SK-N-SH (cell line): ENCODE measurements around the gene ZNF81. TPM values are rescaled to one million over a fixed set of nuclear protein-coding genes. Genes with fewer than 3 reads are reported as not detected.

Experiments
- CTCF ChIA-PET: fragments of 300-600, 350-600 bp; formaldehyde crosslinking; extraction: SDS; loops from one replicate; lab custom pipeline; 2021; lab: Yijun Ruan, JAX
- POLR2A ChIA-PET: fragments of 350-600 bp; sonication (Branson Sonifier 250); formaldehyde crosslinking; extraction: SDS; loops from one replicate; lab custom pipeline; 2020; ENCODE audit warnings: antibody characterized with exemption, inconsistent platforms; lab: Yijun Ruan, JAX
- DNase-seq: peaks from one replicate; pipeline ENCODE4 v3.0.0; 2012
- H2AFZ ChIP-seq: fragments of 200-600 bp; sonication (generic); 2 replicates; pipeline ENCODE4 v1.8.1; 2016; ENCODE audit warnings: antibody characterized with exemption, mild to moderate bottlenecking, low read depth
- H3F3A ChIP-seq: fragments of 200-600 bp; sonication (generic); replicated peaks from 2 replicates; pipeline ENCODE3; 2016; ENCODE audit warnings: antibody characterized with exemption, mild to moderate bottlenecking; ENCODE audit not compliant: insufficient read depth
- H3K27ac ChIP-seq, 2 experiments: fragments of 200-500 bp in 1 of 2; fragments of 200-600 bp in 1 of 2; sonication (Bioruptor generic) in 1 of 2; sonication (generic), shearing (Covaris generic) in 1 of 2; 2 replicates each; pipeline versions ENCODE4 v1.5.1 to v1.6.1; 2014 to 2016; ENCODE audit warnings: low read depth in 2 of 2, inconsistent platforms in 1 of 2, low read length in 1 of 2, mild to moderate bottlenecking in 1 of 2, mixed read lengths in 1 of 2
- H3K27me3 ChIP-seq: fragments of 200-600 bp; sonication (generic), shearing (Covaris generic); 2 replicates; pipeline ENCODE4 v1.6.1; 2016; ENCODE audit warnings: mixed run types; ENCODE audit not compliant: insufficient read depth
- H3K36me3 ChIP-seq, 2 experiments: fragments of 200-500 bp in 1 of 2; fragments of 200-600 bp in 1 of 2; sonication (Bioruptor generic) in 1 of 2; sonication (generic) in 1 of 2; replicated peaks in 1 of 2; 2 replicates each; pipeline versions ENCODE3 to v1.5.1; 2014 to 2016; ENCODE audit warnings: low read length in 1 of 2, mild to moderate bottlenecking in 1 of 2; ENCODE audit not compliant: insufficient read depth in 2 of 2, control insufficient read depth in 1 of 2
- H3K4me1 ChIP-seq, 2 experiments: fragments of 200-500 bp in 1 of 2; fragments of 200-600 bp in 1 of 2; sonication (Bioruptor generic) in 1 of 2; sonication (generic), shearing (Covaris generic) in 1 of 2; 2 replicates each; pipeline versions ENCODE4 v1.5.1 to v1.6.1; 2014 to 2016; ENCODE audit warnings: low read depth in 1 of 2, low read length in 1 of 2, mixed run types in 1 of 2; ENCODE audit not compliant: insufficient read depth in 2 of 2, control insufficient read depth in 1 of 2
- H3K4me2 ChIP-seq: fragments of 200-600 bp; sonication (generic), shearing (Covaris generic); 2 replicates; pipeline ENCODE4 v1.6.1; 2017; ENCODE audit warnings: mixed run types
- H3K4me3 ChIP-seq, 2 experiments: fragments of 200-500 bp in 1 of 2; fragments of 200-600 bp in 1 of 2; sonication (Bioruptor generic) in 1 of 2; sonication (generic), shearing (Covaris generic) in 1 of 2; 2 replicates each; pipeline versions ENCODE4 v1.5.1 to v1.8.1; 2014 to 2016; ENCODE audit warnings: low read depth in 2 of 2, inconsistent platforms in 1 of 2, low read length in 1 of 2, mild to moderate bottlenecking in 1 of 2, mixed read lengths in 1 of 2, moderate library complexity in 1 of 2
- H3K79me2 ChIP-seq: fragments of 200-600 bp; sonication (generic); 2 replicates; pipeline ENCODE4 v1.8.1; 2017; ENCODE audit warnings: mild to moderate bottlenecking; ENCODE audit not compliant: insufficient read depth
- H3K9ac ChIP-seq: fragments of 200-600 bp; sonication (generic); 2 replicates; pipeline ENCODE4 v1.6.1; 2017; ENCODE audit warnings: mixed run types
- H3K9me2 ChIP-seq: fragments of 200-600 bp; sonication (generic); 2 replicates; pipeline ENCODE4 v1.6.1; 2017; ENCODE audit warnings: mixed run types
- H3K9me3 ChIP-seq: fragments of 200-600 bp; sonication (generic); 2 replicates; pipeline ENCODE4 v1.6.1; 2017; ENCODE audit warnings: mixed run types, mild to moderate bottlenecking, moderate library complexity
- H4K20me1 ChIP-seq: fragments of 200-600 bp; sonication (generic); 2 replicates; pipeline ENCODE4 v1.6.1; 2017; ENCODE audit warnings: mild to moderate bottlenecking, mixed run types; ENCODE audit not compliant: insufficient read depth
- CHD2 ChIP-seq: fragments of 150-350 bp; IDR thresholded peaks from 2 replicates; pipeline ENCODE4 v1.6.1; 2018; ENCODE audit warnings: low read length; ENCODE audit not compliant: partially characterized antibody
- FOSL2 ChIP-seq: IDR thresholded peaks from 2 replicates; pipeline ENCODE4 v1.4.0; 2012; ENCODE audit warnings: low read depth, mild to moderate bottlenecking, moderate library complexity, borderline replicate concordance
- GABPA ChIP-seq: IDR thresholded peaks from 2 replicates; pipeline ENCODE4 v1.4.0; 2012; ENCODE audit warnings: low read depth, mild to moderate bottlenecking
- RAD21 ChIP-seq: IDR thresholded peaks from 2 replicates; pipeline ENCODE4 v1.6.1; 2012; ENCODE audit warnings: mild to moderate bottlenecking, low read length
- REST ChIP-seq: IDR thresholded peaks from 2 replicates; pipeline ENCODE4 v1.6.1; 2012; ENCODE audit warnings: mild to moderate bottlenecking, low read depth, low read length, moderate library complexity
- RXRA ChIP-seq: IDR thresholded peaks from 2 replicates; pipeline ENCODE4 v1.4.0; 2012; ENCODE audit warnings: low read depth, mild to moderate bottlenecking, borderline replicate concordance
- USF1 ChIP-seq: IDR thresholded peaks from 2 replicates; pipeline ENCODE4 v1.4.0; 2012; ENCODE audit warnings: low read depth, borderline replicate concordance
- YY1 ChIP-seq: IDR thresholded peaks from 2 replicates; pipeline ENCODE4 v1.4.0; 2012; ENCODE audit warnings: low read depth, mild to moderate bottlenecking
- WGBS: methylation state at CpG from one replicate; pipeline ENCODE4 v1.1.6; 2017; ENCODE audit warnings: low lambda C conversion rate; 5-methylcytosine and 5-hydroxymethylcytosine counted together
- polyA plus RNA-seq, 3 experiments: library from polyadenylated mRNA; depleted of rRNA; stranded (reverse); fragments of >200 nt; gene quantifications; 2 replicates each; pipeline ENCODE4 v1.2.3, GENCODE V29; 2012
- TF ChIP-seq, protein P1 (sequence below): fragments of 150-350 bp; IDR thresholded peaks from 2 replicates; pipeline ENCODE4 v1.6.1; 2017; ENCODE audit warnings: antibody characterized with exemption, low read length, low read depth, borderline replicate concordance
- TF ChIP-seq, protein P2 (sequence below): fragments of 150-350 bp; IDR thresholded peaks from 2 replicates; pipeline ENCODE4 v1.6.1; 2016; ENCODE audit warnings: mild to moderate bottlenecking, low read depth, low read length

Gene ZNF81
- polyA plus RNA-seq, 1 of the 3 experiments (the other 2 are of a cell fraction): 3.5 TPM

DNA sequence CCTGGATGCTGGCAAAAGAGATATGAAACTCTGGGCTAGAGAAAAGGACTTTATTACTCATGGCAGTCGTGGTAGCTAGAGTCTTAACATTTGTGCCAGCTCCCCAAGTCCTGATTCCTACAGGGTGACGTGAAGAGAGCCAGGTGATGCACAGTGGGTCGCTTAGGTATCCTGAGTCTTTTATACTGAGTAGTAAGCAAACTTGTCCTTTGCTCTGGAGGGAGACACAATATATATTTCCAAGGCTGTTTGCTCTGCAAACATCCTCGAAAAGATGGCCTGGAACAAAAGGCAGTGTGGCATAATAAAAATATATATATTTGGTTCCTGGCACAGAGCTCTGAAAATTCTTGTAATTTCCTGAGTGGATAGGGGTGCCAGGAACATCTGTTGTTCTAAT is 23.0 kb downstream of the ZNF81 start:
- no peaks in the 10 kb centered on the region for H3K9me2 ChIP-seq
- H3K9ac ChIP-seq: no peak overlapping the region
- no peaks in the 10 kb centered on the region for H4K20me1 ChIP-seq
- CTCF ChIA-PET: no interaction called here
- peaks cover 6 to 21% of the 10 kb centered on the region in 2 experiments for H3K36me3 ChIP-seq
- no peak for TF ChIP-seq FOSL2
- TF ChIP-seq REST: no peak
- TF ChIP-seq, all 33 proteins: peak for 0
- no peaks in the 10 kb centered on the region for H3F3A ChIP-seq
- 75% methylated on average over 4 of the region's 4 CpGs for WGBS
- no peaks in the 10 kb centered on the region for H3K27me3 ChIP-seq
- no peaks in the 10 kb centered on the region for H3K4me1 ChIP-seq
- POLR2A ChIA-PET: no interaction called here
- H3K79me2 ChIP-seq: no peaks in the 10 kb centered on the region
- H3K4me2 ChIP-seq: no peak overlapping the region
- H3K27ac ChIP-seq: no peak overlapping the region
- no peak overlapping the region for H3K4me3 ChIP-seq
- no peaks in the 10 kb centered on the region for H3K9me3 ChIP-seq
- DNase-seq: no peak
- H2AFZ ChIP-seq: no peak overlapping the region

- ChIA-PET CTCF (interaction anchor here (1.4 kb wide), 1 partner anchor 164 kb away, joined by 4 read pairs; no protein-coding TSS in a partner anchor), POLR2A (no interaction called here)
- 94% methylated on average over 2 of the region's 2 CpGs for WGBS
- Histone ChIP-seq H3K9me3 (no peaks in the 10 kb centered on the region), H4K20me1 (no peaks in the 10 kb centered on the region), H3K9ac (no peak overlapping the region), H3K4me2 (no peak overlapping the region), H3K79me2 (no peaks in the 10 kb centered on the region), H2AFZ (no peak overlapping the region), H3K36me3 (peaks cover 6 to 16% of the 10 kb centered on the region in 2 experiments), H3K9me2 (no peaks in the 10 kb centered on the region), H3K27me3 (no peaks in the 10 kb centered on the region), H3K4me1 (no peaks in the 10 kb centered on the region), H3F3A (no peaks in the 10 kb centered on the region), H3K4me3 (no peak overlapping the region), H3K27ac (no peak overlapping the region)
- no peak for TF ChIP-seq YY1
- TF ChIP-seq GABPA: no peak
- no peak for TF ChIP-seq RXRA
- TF ChIP-seq CHD2: no peak
- TF ChIP-seq, protein P1, sequence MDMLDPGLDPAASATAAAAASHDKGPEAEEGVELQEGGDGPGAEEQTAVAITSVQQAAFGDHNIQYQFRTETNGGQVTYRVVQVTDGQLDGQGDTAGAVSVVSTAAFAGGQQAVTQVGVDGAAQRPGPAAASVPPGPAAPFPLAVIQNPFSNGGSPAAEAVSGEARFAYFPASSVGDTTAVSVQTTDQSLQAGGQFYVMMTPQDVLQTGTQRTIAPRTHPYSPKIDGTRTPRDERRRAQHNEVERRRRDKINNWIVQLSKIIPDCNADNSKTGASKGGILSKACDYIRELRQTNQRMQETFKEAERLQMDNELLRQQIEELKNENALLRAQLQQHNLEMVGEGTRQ: no peak
- TF ChIP-seq USF1: no peak
- TF ChIP-seq RAD21: no peak
- TF ChIP-seq, protein P2, sequence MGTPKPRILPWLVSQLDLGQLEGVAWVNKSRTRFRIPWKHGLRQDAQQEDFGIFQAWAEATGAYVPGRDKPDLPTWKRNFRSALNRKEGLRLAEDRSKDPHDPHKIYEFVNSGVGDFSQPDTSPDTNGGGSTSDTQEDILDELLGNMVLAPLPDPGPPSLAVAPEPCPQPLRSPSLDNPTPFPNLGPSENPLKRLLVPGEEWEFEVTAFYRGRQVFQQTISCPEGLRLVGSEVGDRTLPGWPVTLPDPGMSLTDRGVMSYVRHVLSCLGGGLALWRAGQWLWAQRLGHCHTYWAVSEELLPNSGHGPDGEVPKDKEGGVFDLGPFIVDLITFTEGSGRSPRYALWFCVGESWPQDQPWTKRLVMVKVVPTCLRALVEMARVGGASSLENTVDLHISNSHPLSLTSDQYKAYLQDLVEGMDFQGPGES: no peak
- no peak for DNase-seq
These were observed 26.0 kb downstream of the ZNF81 start for GRCh38 chrX:47862680-47863079.
